Measurements from ENCODE around the gene AOPEP.

Gene AOPEP

DNA sequence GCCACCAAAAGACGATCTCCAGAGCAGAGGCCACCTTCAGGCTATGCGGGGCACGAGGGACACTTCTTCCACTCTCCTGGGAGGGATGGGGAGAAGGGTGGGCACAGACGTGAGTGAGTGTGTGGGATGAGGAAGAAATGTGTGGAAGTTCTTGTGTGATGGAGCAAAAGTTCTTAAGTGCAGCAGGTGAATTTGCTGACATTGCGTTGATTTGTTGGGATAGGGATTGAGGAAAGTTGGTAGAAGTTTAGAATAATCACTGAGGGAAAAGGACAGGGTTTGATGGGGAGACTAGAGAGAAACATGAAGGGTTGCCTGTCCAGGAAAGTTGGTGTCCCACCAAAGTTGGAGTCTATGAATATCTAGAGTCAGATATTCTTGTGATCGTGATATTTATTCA lies 2.2 kb downstream of the AOPEP start:
- no peak overlapping the region for H3K4me3 ChIP-seq (ENCODE audit: low read depth, low read length)

DNA sequence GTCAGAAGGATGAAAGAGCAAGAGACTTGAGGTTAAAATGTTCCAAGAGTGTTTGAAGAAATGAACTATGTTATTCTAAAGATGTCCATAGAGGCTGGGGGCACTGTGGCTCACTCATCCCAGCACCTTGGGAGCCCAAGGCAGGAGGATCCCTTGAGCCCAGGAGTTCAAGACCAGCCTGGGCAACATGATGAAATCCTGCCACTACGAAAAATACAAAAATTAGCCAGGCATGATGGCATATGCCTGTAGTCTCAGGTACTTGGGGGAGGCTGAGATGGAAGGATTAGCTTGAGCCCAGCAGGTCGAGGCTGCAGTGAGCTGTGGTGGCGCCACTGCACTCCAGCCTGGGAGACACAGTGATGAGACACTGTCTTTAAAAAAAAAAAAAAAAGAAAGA lies 2.7 kb downstream of the AOPEP start:
- TF ChIP-seq, protein P1, sequence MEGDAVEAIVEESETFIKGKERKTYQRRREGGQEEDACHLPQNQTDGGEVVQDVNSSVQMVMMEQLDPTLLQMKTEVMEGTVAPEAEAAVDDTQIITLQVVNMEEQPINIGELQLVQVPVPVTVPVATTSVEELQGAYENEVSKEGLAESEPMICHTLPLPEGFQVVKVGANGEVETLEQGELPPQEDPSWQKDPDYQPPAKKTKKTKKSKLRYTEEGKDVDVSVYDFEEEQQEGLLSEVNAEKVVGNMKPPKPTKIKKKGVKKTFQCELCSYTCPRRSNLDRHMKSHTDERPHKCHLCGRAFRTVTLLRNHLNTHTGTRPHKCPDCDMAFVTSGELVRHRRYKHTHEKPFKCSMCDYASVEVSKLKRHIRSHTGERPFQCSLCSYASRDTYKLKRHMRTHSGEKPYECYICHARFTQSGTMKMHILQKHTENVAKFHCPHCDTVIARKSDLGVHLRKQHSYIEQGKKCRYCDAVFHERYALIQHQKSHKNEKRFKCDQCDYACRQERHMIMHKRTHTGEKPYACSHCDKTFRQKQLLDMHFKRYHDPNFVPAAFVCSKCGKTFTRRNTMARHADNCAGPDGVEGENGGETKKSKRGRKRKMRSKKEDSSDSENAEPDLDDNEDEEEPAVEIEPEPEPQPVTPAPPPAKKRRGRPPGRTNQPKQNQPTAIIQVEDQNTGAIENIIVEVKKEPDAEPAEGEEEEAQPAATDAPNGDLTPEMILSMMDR (IDR thresholded peaks at IDR 0.05; ENCODE audit: low read depth, low read length): no peak
- no peak overlapping the region for H3K4me3 ChIP-seq (ENCODE audit: low read depth, low read length)

More for the DNA sequence above, 2.2 kb downstream of the AOPEP start:
- TF ChIP-seq, protein P1 (IDR thresholded peaks at IDR 0.05; ENCODE audit: low read depth, low read length): no peak

DNA sequence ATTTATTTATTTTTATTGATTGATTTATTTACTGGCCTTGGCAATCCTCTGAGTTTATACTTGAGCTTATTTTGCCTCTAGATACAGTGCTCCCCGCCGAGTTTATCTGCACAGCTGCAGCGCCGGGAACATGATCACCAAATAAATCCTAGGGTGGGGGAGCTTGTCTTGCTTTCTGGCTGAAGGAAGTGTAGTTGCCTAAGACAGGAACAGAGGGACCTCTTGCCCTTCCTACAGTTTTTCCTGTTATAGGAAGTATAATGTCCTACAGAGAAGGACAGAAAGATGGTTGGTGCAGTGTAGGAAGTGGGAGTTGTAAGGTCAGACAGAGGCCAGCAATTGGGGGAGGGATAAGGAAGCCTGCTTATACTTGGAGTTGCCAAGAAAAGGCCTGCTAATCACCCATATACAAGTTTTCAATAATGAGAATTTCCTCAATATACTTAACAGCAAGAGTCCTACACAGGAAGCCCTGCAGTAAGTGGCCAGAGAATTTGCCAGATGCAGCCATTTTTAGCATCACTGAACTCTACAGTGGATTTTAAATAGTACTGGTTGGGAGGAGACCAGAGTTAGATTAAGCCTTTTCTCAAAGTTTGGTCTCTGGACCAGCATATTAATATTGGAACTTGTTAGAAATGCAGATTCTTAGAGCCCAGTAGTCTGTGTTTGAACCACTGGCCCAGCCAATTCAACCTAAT lies 7.7 kb downstream of the AOPEP start:
- no peak overlapping the region for H3K4me3 ChIP-seq (ENCODE audit: low read depth, low read length)
- TF ChIP-seq, protein P1 (IDR thresholded peaks at IDR 0.05; ENCODE audit: low read depth, low read length): no peak

DNA sequence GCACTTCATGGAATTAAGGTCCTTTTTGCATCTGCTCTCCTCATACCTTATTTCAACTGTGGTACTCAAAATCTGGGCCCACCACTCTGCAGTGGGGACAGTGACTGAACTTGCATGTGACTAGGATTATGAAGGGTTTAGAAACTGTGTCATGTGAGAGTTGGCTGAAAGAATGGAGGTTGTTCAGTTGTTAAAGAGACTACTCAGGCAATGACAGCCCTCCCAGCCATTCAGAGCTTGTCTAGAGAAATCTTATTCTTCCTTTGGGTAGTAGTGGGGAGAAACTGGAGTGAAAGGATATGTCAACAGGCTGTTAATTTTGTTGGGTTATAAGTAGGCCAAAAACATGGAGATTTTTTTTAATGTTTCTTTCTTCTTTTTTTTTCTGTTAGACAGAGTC lies 10.3 kb downstream of the AOPEP start:
- TF ChIP-seq, protein P1 (IDR thresholded peaks at IDR 0.05; ENCODE audit: low read depth, low read length): no peak
- no peak overlapping the region for H3K4me3 ChIP-seq (ENCODE audit: low read depth, low read length)

DNA sequence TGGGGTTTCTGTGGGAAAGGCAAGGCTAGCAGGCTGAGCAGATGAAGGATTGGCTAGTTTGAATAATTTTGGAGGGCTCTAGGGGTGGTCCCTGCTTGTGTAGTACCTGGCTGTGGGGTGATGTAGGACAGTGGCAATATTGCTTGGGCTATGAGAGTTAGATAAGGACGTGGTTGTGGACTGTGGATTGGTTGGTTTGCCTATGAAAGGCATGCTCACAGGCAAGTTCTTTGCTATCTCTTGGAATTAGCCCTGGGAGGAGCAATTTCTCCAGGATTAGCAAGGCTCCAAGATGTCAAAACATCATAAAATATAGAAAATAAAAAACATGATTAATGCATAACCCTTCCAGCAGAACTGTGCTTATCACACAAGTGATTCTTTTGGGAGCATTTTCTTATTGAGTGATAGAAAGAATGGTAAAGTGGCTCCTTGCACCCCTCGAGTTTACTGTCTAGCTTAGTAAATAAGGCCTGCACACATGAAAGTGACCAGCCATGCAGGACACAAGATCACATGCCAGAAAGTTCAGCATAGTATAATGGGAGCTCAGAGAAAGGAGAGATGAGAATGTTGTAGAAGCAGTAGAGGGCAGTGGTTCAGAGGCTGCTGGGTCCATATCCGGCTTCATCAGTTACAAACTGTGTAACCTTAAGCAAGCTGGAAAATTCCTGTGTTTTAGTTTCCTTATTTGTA lies 13.8 kb downstream of the AOPEP start:
- TF ChIP-seq, protein P1 (IDR thresholded peaks at IDR 0.05; ENCODE audit: low read depth, low read length): no peak
- H3K4me3 ChIP-seq (ENCODE audit: low read depth, low read length): no peak overlapping the region

DNA sequence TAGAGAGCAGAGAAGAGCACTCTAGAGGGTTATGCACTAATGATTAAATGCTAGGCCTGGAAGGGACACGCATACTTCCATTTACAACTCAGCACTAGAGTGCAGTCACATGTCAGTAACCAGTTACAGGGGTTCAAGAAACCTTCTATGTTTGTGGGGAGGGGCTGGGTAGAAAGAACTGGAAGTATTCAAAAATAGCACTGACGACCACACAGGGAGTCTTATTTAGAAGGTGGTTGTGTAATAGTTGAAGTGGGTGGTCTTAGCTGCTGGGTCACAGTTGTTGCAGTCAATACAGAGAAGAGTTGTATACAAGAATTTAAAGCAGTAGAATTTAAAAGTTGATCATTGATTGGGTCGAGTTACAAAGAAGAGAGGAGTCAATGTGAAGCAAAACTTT lies 15.4 kb downstream of the AOPEP start:
- no peak overlapping the region for H3K4me3 ChIP-seq (ENCODE audit: low read depth, low read length)
- TF ChIP-seq, protein P1 (IDR thresholded peaks at IDR 0.05; ENCODE audit: low read depth, low read length): no peak

Data from WI38 (cell line).